G401 (cell line): ENCODE data around the gene SERTAD2. TPM values are rescaled to one million over a fixed set of nuclear protein-coding genes. Genes with fewer than 3 reads are reported as not detected.

Experiments
- DNase-seq: peaks from one replicate; pipeline ENCODE4 v3.0.0-alpha.2; 2015; ENCODE audit warnings: low spot score
- in situ Hi-C: cut with HindIII; loops from 2 replicates; pipeline ENCODE4 v1.10.0; 2016; ENCODE audit warnings: low sequenced_read_pairs, mixed read lengths
- total RNA-seq: library from RNA; depleted of rRNA; stranded (reverse); fragments of >200 nt; shearing (Covaris generic); gene quantifications from 2 replicates; pipeline ENCODE4 v1.2.3, GENCODE V29; 2014

Gene SERTAD2
- total RNA-seq, 1 experiment from 2014 or later = 28.9 TPM

DNA sequence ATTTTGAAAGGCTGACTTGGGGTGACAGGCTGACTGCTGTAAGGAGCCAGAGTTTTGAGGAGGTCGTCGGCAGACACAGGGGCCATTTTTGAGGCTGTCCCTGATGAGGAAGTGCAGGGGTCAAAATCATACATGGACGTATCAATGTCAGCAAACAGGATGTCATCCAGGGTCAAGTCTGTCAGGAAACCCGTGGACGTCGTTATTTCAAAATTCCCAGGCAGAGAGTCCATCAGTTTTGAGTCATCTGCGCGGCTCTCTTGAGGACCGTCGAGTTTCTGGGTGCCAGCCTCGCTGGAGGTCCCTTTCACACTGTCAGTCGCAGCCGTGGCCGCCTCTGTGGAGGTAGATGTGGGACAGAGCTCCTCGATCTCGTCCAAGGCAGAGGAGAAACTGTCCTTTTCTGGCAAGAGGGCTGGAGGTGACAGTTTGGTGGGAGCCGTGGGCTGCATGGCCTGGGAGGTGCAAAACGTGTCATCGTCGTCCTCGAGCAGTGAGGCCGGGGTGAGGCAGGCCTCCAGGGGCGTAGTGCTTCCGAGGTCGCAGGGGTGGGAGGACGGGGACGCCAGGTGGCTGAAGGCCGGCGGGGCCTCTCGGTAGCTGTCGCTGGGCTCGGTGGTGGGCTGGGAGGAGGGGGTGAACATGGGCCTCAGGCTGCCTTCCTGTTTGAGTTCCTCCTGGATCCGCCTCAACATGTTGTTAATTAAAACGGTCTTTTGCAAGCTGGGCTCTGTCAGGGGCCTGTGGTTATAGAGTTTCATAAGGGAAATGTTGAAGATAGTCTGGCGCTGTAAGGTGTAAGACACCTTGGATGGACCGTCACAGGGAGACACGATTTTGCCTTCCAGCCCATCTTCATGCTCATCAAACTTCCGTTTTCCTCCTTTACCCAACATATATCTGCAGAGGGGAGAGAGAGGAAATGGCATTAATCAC is 17.5 kb downstream of the SERTAD2 start:
- in situ Hi-C loops = no loop called here

DNA sequence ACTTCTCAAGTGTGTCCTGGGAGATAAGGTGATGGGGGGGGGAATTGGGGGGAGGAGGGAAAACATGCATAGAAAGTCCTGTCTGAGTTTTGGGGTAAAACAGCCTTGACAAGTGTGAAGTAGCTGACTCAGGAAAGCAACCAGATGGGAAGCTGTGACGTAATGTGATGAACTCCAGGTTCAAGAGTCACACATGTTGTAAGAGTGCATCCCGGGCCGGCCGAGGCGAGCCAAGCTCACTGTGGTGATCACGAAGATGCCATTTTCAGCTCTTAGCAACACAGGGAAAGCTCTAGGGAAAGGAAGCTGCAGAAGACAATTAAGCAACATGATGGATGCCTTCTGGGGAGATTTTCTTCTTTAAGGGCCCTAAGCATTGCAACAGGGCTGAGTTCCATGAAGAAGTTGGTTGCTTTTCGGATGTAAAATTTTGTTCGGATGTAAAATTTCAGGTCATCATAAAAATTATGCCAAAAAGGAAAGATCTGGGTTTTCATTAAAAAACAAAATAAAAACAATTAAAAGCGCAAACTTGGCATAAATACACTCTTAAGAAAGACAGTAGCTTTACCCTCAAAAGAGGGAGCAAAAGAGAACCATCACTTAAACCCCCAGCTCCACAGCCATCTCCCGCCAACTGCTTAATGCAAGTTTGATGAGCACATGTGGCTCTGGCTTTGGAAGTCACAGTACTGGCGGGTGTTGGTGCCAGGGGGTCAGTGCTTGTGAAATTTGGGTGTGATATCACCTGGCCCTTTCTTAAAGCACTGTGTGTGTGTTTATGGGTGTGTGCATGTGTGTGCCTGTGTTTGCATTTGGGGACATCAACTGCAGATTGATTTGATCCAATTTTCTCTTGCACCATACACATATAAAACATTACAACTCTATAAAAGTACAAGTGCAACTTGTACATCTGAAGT is 19.1 kb downstream of the SERTAD2 start:
- in situ Hi-C loops = no loop called here
- no peak for DNase-seq

More for the DNA sequence above, 17.5 kb downstream of the SERTAD2 start:
- no peak for DNase-seq

- in situ Hi-C loops = no loop called here
- no peak for DNase-seq
Observed at GRCh38 chr2:64632835-64633819, 20.6 kb downstream of the SERTAD2 start.

- in situ Hi-C loops = no loop called here
- no peak for DNase-seq
Observed at GRCh38 chr2:64631771-64632170, 21.9 kb downstream of the SERTAD2 start.

- no peak for DNase-seq
- in situ Hi-C loops = no loop called here
Observed at GRCh38 chr2:64630752-64631151, 23.0 kb downstream of the SERTAD2 start.

- in situ Hi-C loops = no loop called here
- DNase-seq = no peak
Observed at GRCh38 chr2:64629875-64630274, 23.8 kb downstream of the SERTAD2 start.

DNA sequence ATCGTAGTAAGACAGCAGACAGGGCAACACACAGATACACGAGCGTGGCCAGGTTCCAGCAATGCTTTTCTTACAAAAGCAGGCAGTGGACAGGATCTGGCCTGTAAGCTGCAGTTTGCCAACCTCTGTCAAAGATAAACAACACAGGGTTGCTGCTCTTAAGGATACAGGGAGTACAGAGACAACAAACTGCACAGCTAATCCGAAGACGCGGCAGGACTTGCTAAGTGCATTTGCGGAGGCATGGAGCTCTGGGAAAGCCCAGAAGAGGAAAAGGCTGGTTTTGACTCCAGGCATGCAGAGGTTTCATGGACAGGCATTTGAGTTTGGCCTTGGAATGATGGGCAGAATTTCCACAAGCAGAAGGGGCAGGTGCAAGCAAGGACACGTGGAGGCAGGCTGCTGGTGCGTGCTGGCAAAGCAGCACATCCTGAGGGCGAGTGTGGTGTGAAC is 24.4 kb downstream of the SERTAD2 start:
- in situ Hi-C loops = no loop called here
- DNase-seq = no peak

- DNase-seq = no peak
- in situ Hi-C loops = no loop called here
Observed at GRCh38 chr2:64627860-64628841, 25.6 kb downstream of the SERTAD2 start.

- DNase-seq = no peak
- in situ Hi-C loops = no loop called here
Observed at GRCh38 chr2:64626963-64627760, 26.6 kb downstream of the SERTAD2 start.

DNA sequence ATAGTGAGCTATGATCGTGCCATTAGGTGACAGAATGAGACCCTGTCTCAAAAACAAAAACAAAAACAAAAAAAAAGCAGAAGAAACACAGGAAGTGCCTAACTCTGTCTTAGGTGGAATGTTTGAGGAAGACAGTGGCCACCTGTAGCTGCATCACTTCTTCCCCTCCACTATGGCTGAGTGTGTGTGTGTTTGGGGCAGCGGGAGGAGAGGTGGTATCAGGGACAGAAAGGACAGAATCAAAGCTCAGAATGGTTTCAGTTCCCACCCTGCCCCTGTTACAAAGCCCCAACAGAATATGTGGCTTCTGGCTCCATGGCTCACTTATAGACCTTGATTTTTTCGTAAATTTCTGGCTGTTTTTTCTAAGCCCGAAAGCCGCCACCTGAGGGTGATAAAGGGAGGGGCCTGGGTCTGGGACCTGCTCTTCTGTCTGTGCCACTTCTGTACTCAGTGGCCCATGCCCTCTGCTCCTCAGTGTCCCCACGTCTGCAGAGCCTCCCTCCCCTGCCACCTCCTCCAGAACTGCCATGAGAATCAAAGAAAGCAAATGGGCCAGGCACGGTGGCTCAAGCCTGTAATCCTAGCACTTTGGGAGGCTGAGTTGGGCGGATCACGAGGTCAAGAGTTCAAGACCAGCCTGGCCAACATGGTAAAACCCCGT is 27.4 kb downstream of the SERTAD2 start:
- in situ Hi-C loops = no loop called here
- DNase-seq = no peak

DNA sequence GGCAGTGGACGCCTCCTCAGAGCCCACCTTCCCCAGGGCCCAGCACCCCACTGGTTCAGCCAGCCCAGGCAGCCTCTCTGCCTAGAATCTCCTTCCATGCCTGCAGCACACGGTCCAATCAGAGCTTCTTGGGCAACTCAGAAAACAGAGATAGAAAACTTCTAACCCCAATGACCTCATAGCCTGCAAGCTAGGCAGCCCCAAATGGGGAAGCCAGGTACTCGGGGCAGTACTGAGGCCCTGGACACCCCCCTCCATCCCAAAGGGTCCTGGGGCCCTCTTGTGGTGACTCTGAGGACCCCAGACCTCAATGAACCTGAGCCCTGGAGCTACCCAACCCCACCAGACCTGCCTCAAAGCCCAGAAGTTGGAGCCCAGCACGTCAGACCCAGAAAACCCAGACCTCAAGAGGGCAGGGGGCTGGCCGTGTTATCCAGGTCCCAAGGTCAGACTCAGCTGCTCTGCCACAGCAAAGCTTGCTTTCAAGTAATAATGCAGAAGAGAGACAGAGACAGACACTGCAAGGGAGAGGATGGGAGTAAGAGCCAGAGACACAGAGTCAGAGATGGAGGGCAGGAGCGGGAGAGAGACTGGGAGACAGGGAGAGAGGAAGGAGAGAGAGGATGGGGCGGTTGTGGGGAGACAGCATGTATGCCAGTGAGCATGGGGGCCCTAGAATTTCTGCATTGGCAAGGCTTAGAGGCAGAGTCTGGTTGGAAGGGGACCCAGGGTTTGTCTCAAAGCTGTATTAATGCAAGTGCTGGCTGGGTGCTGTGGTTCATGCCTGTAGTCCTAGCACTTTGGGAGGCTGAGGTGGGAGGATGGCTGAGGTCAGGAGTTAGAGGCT is 28.2 kb downstream of the SERTAD2 start:
- DNase-seq = no peak
- in situ Hi-C loops = no loop called here

DNA sequence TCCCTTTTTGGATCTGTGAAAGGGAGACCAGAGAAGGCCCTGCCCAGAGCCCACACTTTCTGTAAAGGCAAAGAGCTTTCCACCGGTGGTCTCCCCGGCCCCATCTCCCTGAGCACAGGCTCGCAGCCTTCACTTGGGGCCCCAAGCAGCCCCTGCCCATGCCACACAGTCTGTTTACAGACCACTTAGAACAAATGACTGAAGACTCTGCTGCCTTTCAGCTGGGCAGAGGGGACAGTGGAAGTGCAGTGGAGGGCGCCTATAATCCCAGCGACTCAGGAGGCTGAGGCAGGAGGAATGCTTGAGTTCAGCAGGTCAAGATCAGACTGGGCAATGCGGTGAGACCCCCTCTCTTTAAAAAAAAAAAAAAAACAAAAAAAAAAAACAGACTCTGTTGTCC is 28.9 kb downstream of the SERTAD2 start:
- in situ Hi-C loops = no loop called here
- no peak for DNase-seq

- no peak for DNase-seq
- in situ Hi-C loops = no loop called here
Observed at GRCh38 chr2:64624108-64624610, 29.6 kb downstream of the SERTAD2 start.

DNA sequence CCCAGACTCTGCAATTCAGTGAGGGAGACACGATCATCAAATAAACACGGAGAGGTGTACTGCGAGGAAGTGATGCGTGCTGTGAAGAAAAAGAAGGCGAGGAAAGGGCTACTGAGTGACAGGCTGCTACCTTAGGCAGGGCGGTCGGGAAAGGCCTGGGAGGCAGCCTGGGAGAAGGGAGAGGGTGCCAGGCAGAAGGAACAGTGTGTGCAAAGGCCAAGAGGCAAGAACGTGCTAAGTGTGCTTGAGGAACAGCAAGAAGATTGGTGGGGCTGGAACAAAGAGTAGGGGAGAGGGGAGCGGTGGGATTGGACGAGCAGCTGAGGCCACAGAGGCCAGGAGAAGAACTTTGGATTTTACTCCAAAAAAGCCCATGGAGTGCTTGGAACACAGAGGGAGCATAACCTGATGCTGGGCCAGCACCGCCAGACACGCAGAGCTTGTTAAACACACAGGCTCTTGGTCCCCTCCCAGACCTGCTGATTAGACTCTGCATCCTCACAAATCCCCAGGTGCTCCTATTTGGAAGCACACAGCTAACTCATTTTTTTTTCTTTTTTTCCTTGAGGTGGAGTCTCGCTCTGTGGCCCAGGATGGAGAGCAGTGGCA is 30.4 kb downstream of the SERTAD2 start:
- DNase-seq = no peak
- in situ Hi-C loops = no loop called here
